ENCODE data around the gene BTBD9. TPM values are rescaled to one million over a fixed set of nuclear protein-coding genes. Genes with fewer than 3 reads are reported as not detected.
A peak's percentile ranks its signal among the peaks of the same experiment; 100 is the strongest.

The BTBD9 gene
- total and polyA plus RNA-seq, 9 of the 15 experiments (the other 6 are each of a cell fraction or from before 2014, with no cell fraction given): 0.08 to 1.6 (median 0.58) TPM

DNA sequence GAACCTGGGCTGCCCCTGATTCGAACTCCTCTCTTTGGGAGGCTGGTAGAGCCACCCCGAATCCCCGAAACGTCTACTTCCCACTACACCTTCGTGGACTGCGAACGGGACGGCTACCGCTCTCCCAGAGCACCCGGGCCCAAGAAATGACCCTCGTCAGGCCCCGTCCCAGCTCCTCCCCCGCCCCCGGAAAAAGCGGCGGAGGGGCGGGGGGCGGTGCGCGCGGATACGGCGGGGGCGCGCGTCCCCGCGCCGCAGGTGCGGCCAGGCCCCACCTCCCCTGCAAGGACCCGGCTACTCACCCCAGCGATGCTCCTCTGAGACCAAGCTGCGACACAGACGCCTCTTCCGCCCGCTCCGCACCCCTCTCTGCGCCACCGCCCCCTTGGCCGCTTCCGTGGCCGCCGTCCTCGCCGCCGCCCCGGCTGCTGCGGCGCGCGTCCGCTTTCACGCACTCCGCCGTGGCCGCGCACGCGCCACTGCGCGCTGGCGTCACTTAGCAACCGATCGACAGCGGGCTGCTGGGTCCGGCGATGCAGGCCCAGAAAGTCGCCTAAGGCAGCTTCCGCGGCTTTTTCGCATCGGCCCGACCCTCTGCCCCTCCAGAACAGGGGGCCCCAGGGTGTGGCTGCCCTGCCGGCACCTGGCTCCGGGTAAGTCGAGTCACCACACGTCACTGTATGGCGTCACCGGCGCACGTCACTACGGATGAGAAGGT lies at the start of gene BTBD9 (continued):
- TF ChIP-seq ZBTB7A (IDR thresholded peaks at IDR 0.05; ENCODE audit: borderline replicate concordance, control insufficient read depth, low read depth, low read length) (peak; percentile 65; the same call in 1 of the 2 replicates), MAFF (IDR thresholded peaks at IDR 0.05; ENCODE audit: low read length) (no peak), BRF2 (IDR thresholded peaks at IDR 0.05; ENCODE audit: borderline replicate concordance, insufficient read depth, insufficient read length) (no peak), LCOR (CRISPR knock-in tag; IDR thresholded peaks at IDR 0.05) (no peak), ESRRA (IDR thresholded peaks at IDR 0.05; ENCODE audit: borderline replicate concordance, low read depth) (0 out of 2 replicates have a peak, but pooled peaks have one; percentile 9), CCAR2 (IDR thresholded peaks at IDR 0.05; ENCODE audit: low read depth, low read length) (no peak), NCOA2 (IDR thresholded peaks at IDR 0.05; ENCODE audit: partially characterized antibody in 2 of 2) (no peak), ARHGAP35 (IDR thresholded peaks at IDR 0.05; ENCODE audit: partially characterized antibody) (no peak), ZNF586 (CRISPR knock-in tag; conservative IDR thresholded peaks at IDR 0.05) (no peak), TAF1 (IDR thresholded peaks at IDR 0.05; ENCODE audit: control insufficient read depth, extremely low read depth, insufficient read depth, low read length, severe bottlenecking) (no peak), ADNP (tag; IDR thresholded peaks at IDR 0.05) (no peak), ZNF639 (CRISPR knock-in tag; conservative IDR thresholded peaks at IDR 0.05 in 1 of 2, IDR thresholded peaks at IDR 0.05 in 1 of 2) (peak in 1 of 2 experiments; percentile 88; a peak in 2 of 4 replicates), XRCC4 (IDR thresholded peaks at IDR 0.05; ENCODE audit: extremely low read depth, insufficient read depth, insufficient read length) (no peak), ZNF146 (CRISPR knock-in tag; IDR thresholded peaks at IDR 0.05; ENCODE audit: unreplicated experiment) (no peak), FOXM1 (IDR thresholded peaks at IDR 0.05; ENCODE audit: low read depth) (no peak), FOXM1 (CRISPR knock-in tag; IDR thresholded peaks at IDR 0.05; ENCODE audit: low read depth) (peak; percentile 73; the same call in 1 of the 2 replicates)
- TF ChIP-seq, protein P1, sequence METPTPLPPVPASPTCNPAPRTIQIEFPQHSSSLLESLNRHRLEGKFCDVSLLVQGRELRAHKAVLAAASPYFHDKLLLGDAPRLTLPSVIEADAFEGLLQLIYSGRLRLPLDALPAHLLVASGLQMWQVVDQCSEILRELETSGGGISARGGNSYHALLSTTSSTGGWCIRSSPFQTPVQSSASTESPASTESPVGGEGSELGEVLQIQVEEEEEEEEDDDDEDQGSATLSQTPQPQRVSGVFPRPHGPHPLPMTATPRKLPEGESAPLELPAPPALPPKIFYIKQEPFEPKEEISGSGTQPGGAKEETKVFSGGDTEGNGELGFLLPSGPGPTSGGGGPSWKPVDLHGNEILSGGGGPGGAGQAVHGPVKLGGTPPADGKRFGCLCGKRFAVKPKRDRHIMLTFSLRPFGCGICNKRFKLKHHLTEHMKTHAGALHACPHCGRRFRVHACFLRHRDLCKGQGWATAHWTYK (CRISPR knock-in tag; IDR thresholded peaks at IDR 0.05): peak; percentile 77
- TF ChIP-seq, protein P2, sequence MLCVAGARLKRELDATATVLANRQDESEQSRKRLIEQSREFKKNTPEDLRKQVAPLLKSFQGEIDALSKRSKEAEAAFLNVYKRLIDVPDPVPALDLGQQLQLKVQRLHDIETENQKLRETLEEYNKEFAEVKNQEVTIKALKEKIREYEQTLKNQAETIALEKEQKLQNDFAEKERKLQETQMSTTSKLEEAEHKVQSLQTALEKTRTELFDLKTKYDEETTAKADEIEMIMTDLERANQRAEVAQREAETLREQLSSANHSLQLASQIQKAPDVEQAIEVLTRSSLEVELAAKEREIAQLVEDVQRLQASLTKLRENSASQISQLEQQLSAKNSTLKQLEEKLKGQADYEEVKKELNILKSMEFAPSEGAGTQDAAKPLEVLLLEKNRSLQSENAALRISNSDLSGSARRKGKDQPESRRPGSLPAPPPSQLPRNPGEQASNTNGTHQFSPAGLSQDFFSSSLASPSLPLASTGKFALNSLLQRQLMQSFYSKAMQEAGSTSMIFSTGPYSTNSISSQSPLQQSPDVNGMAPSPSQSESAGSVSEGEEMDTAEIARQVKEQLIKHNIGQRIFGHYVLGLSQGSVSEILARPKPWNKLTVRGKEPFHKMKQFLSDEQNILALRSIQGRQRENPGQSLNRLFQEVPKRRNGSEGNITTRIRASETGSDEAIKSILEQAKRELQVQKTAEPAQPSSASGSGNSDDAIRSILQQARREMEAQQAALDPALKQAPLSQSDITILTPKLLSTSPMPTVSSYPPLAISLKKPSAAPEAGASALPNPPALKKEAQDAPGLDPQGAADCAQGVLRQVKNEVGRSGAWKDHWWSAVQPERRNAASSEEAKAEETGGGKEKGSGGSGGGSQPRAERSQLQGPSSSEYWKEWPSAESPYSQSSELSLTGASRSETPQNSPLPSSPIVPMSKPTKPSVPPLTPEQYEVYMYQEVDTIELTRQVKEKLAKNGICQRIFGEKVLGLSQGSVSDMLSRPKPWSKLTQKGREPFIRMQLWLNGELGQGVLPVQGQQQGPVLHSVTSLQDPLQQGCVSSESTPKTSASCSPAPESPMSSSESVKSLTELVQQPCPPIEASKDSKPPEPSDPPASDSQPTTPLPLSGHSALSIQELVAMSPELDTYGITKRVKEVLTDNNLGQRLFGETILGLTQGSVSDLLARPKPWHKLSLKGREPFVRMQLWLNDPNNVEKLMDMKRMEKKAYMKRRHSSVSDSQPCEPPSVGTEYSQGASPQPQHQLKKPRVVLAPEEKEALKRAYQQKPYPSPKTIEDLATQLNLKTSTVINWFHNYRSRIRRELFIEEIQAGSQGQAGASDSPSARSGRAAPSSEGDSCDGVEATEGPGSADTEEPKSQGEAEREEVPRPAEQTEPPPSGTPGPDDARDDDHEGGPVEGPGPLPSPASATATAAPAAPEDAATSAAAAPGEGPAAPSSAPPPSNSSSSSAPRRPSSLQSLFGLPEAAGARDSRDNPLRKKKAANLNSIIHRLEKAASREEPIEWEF (CRISPR knock-in tag; IDR thresholded peaks at IDR 0.05): no peak
